ENCODE measurements around the gene C5orf15.

GRCh38 chr5:133983674-133984073 lies 15.2 kb upstream of the C5orf15 start:
- no peak for TF ChIP-seq POLR2AphosphoS5 (IDR thresholded peaks at IDR 0.05; ENCODE audit: borderline replicate concordance, low read depth, low read length)
- TF ChIP-seq EZH2 (IDR thresholded peaks at IDR 0.05): no peak
- TF ChIP-seq FOXP2 (optimal IDR thresholded peaks at IDR 0.05; ENCODE audit: control extremely low read depth, extremely low read length, insufficient read depth): no peak
